ENCODE results near the gene MS4A18.

Gene MS4A18

DNA sequence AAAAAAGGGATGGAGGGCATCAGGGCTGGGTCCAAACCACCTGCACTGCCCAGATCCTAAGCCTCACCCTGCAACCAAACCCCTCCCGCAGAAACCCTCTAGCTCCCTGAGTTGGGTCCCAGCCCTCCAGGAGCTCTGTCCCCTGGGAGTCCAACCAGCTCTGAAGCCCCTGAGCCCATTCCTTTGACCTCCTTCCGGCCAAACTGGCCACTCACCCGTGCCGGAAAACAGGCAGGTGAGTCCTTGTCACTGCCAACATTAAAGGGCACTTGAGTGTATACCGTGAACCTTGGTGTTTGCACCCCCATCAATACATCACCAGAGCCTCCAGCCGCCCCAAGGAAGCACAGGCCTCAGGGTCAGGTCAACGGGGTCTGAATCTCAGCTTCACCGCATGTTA, 43.7 kb downstream of the MS4A18 start:
- DNase-seq, result no peak

DNA sequence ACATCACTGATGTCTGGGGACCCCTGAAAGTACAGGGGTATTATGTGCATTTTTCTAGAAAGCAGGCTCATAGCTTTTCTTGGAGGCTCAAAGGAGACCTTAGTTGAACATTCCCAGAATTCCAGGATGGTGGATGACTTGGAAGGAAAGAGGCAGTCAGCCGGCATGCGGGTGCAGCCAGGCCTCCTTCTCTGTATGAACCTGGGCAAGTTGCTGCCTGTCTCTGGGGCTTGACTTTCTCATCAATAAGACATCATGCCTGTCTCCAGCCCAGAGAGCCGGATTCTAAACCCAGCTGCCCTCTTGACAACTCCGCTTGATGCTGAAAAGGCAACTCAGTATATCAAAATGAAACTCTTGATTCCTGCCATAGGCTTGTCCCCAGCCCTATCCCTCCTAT, 44.8 kb downstream of the MS4A18 start:
- no peak for DNase-seq

- no peak for DNase-seq
Measured at GRCh38 chr11:60769811-60770210, 45.3 kb downstream of the MS4A18 start.

- no peak for DNase-seq
Measured at GRCh38 chr11:60771146-60771545, 46.6 kb downstream of the MS4A18 start.

- no peak for DNase-seq
Measured at GRCh38 chr11:60771879-60772525, 47.5 kb downstream of the MS4A18 start.

GRCh38 chr11:60772666-60773065, 48.1 kb downstream of the MS4A18 start:
- DNase-seq, result no peak

DNA sequence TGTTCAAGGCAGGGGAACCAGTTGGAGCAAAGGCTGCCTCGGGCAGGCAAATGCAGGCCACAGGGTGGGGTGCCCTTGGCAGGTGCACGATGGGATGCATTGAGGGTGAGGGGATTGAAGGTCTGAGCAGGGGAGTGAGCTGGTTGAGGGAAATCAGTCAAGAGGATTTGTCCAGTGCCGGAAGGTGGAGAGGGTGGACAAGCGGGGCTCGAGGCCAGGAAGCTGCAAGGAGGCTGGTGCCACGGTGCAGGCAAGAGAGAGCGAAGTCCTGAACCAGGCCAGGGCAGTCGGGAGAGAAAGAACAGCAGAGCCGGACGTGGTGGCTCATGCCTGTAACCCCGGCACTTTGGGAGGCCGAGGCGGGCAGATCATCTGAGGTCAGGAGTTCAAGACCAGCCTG, 50.2 kb downstream of the MS4A18 start:
- no peak for DNase-seq

GRCh38 chr11:60775420-60775961, 51.0 kb downstream of the MS4A18 start:
- peak; percentile 80 to 82 for DNase-seq

GRCh38 chr11:60776167-60776566, 51.6 kb downstream of the MS4A18 start:
- no peak for DNase-seq

DNA sequence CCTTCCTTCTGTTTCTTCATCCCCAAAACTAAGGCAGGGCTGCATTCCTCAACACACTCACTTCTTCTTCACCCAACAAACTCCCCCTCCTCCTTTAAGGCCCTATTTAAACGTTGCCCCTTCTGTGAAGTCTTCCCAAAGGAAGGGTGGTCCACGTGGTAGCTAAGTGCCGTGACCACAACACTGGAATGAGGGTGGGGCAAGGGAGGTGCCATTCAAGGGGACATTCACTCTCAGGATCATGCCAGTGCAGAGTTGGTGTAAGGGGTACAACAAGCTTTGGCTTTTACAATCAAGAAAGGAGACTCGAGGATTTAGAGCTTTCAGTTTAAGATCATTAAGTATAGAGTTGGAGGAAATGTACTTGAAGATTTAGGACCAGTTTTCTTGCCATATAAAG, 52.6 kb downstream of the MS4A18 start:
- no peak for DNase-seq

GRCh38 chr11:60777572-60777971, 53.1 kb downstream of the MS4A18 start:
- DNase-seq, result no peak

GRCh38 chr11:60780065-60780464, 55.5 kb downstream of the MS4A18 start:
- no peak for DNase-seq

DNA sequence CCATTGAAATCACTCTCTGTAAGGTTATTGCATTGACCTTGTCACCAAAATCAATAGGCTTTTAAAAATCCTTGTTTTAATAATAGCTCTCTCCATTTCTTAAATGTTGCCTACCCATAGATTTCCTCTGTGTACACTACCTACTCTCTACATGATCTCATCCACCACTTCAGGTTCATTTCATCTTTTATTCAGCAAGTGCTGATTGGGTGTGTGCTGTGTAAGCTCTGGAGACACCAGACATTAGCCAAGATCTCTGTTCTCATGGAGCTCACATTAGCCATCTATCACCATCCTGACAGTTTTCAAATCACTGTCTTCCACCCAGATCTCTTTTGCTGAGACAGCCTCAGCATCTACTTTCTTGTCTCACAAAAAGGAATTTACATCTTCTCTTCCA, 56.3 kb downstream of the MS4A18 start:
- DNase-seq, result no peak

- no peak for DNase-seq
Measured at GRCh38 chr11:60781286-60781980, 56.9 kb downstream of the MS4A18 start.

DNA sequence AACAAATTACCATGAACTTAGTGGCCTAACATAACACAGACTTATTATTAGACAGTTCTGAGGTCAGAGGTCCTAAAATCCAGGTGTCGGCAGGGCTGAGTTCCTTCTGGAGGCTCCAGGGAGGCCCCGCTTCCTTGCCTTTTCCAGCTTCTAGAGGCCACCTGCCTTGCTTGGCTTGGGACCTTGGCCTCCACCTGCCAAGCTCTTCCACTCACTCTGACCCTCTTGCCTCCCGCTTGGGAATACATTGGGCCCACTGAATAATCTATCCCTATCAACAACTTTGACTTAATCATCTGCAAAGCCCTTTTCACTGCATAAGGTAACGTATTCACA, 57.4 kb downstream of the MS4A18 start:
- DNase-seq, result no peak

DNA sequence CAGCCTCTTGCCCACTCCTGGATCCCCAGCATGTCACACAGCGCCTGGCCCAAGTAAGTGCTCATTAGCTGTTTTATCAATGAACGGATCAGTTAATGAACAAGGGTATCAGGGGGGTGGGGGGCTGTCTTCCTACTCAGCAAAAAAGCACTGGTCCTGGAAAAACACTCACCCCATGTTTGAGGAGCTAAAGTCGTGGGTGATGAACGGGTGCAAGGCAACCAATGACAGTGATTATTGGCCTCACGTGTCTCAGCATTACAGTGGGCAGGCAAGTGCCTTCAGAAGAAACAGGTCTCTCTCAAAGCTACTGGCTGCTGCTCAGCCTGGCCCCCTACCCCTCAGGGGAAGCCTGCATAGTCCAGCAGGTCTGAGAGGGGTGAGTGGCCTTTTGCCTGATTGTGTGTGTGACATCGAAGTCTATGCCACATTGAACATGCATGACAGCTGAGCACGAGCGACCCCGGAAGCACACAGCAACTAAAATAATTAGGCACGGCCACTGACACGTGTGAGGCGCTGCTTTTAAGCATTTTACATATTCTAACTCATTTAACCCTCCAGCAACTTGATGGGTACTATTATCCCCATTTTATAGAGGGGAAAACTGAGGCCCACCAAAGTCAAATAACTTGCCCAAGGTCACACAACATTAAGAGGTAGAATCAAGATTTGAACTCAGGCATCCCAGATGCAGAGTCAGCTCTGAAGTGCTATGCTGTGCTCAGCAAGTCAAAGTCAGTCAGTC, 58.0 kb downstream of the MS4A18 start:
- DNase-seq, result no peak

- DNase-seq, result no peak
Measured at GRCh38 chr11:60783141-60783484, 58.6 kb downstream of the MS4A18 start.

- DNase-seq, result no peak
Measured at GRCh38 chr11:60783911-60784310, 59.4 kb downstream of the MS4A18 start.

- DNase-seq, result no peak
Measured at GRCh38 chr11:60785136-60785535, 60.6 kb downstream of the MS4A18 start, which contains the start of gene MS4A10. MS4A10 (plus strand) TSS chr11:60785333; CDS start chr11:60790336, 5,003 bp downstream.

DNA sequence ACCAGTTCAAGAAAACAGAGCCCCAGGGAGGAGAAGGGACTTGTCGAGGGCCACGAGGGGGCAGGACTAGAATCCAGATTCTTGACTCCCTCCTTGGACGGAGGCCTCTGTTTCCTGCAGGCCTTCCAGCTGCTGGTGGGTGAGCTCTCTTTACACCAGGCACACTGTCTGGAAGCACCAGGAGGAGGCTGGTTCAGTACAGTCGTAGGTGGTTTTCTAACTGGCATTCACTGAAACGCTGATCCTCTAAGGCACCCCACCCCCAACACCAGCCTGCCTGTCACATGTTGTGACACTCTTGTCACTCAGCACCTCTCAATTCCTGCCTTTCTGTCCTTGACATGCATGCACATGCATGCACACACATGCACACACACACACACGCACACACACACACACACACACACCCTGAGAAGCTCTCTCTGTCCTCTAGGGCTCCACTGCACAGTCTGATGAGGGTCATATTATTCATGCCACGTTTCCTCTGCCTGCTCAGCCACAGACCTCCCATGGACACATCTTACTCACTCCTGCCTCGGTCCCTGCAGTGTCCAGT, 61.4 kb downstream of the MS4A18 start:
- no peak for DNase-seq

- no peak for DNase-seq
Measured at GRCh38 chr11:60786811-60787567, 62.5 kb downstream of the MS4A18 start.

GRCh38 chr11:60788401-60789125, 64.0 kb downstream of the MS4A18 start:
- DNase-seq, result no peak

Data from stimulated activated CD4-positive, alpha-beta T cell treated with anti-CD3 and anti-CD28 coated beads, Interleukin-2, amount 100 ng/mL, for 48 hours (primary cell).